Upper lobe of right lung (tissue), 1 donor: ENCODE data around the gene OXER1. TPM values are rescaled to one million over a fixed set of nuclear protein-coding genes. Genes with fewer than 3 reads are reported as not detected.

ENCODE experiments used
- ATAC-seq: fragments of 200-7000 bp; cut with Tn5 transposase; one replicate; pipeline ENCODE4 v1.9.1; 2020; ENCODE audit warnings: mild to moderate bottlenecking, moderate library complexity
- DNase-seq: peaks from one replicate; pipeline ENCODE4 v3.0.0-alpha.2; 2020
- H3K27ac ChIP-seq: fragments of 200-600 bp; one replicate; pipeline ENCODE4 v1.8.0; 2022
- H3K27me3 ChIP-seq: fragments of 200-600 bp; one replicate; pipeline ENCODE4 v1.8.0; 2022; ENCODE audit warnings: mild to moderate bottlenecking
- H3K36me3 ChIP-seq: fragments of 200-600 bp; one replicate; pipeline ENCODE4 v1.8.0; 2022
- H3K4me1 ChIP-seq: fragments of 200-600 bp; one replicate; pipeline ENCODE4 v1.8.0; 2022
- H3K4me3 ChIP-seq: fragments of 200-600 bp; one replicate; pipeline ENCODE4 v1.8.0; 2022; ENCODE audit warnings: mild to moderate bottlenecking
- H3K9me3 ChIP-seq: fragments of 200-600 bp; one replicate; pipeline ENCODE4 v1.8.0; 2022
- CTCF ChIP-seq: fragments of 200-600 bp; IDR thresholded peaks from one replicate; pipeline ENCODE4 v1.8.0; 2022; ENCODE audit warnings: antibody characterized with exemption
- intact Hi-C: fragments of 100-400 bp; cut with DNase I; formaldehyde crosslinking; loops from one replicate; pipeline ENCODE4 v1.11.0; 2022
- total RNA-seq: library from RNA; stranded (reverse); fragmentation: NEBNext Ultra II Directional; extraction: Animal tissue kit (Norgen Biotek cat#: 25700); gene quantifications from one replicate; pipeline ENCODE4 v1.2.1, GENCODE V29; 2021
- donor health status: DM: no; HTN: yes; CAD: no; lungs with severe emphysema.

The OXER1 gene
- total RNA-seq, 1 donor from 2014 or later: 1.1 TPM

DNA sequence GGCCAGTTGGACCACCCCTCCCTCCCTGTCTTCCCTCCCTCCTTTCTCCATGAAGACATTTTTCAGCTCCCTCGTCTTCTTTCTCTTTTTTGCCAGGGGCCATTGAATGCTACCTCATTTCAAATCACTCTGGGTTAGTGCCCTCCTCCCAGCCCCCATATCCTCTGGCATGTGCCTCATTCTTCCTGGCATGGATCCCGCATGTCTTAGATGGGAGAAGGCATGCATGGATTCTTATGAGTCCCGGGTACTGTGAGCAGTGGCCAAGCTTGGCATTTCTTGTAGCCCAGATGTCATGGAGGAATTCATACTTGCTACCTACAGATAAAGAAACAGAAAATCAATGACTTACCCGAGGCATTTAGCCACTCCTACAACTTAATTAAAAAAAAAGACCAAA is 37.4 kb upstream of the OXER1 start:
- Histone ChIP-seq H3K4me1 (peaks cover under 1% of the 10 kb centered on the region), H3K4me3 (no peak overlapping the region), H3K9me3 (no peaks in the 10 kb centered on the region), H3K27me3 (no peaks in the 10 kb centered on the region), H3K27ac (no peak overlapping the region), H3K36me3 (no peaks in the 10 kb centered on the region)
- intact Hi-C loops: no loop called here
- TF ChIP-seq CTCF: no peak
- DNase-seq: no peak
- ATAC-seq: no peak

- ATAC-seq (peak; percentile 43), DNase-seq (no peak)
- Histone ChIP-seq H3K27me3 (no peaks in the 10 kb centered on the region), H3K4me3 (no peak overlapping the region), H3K27ac (no peak overlapping the region), H3K36me3 (no peaks in the 10 kb centered on the region), H3K4me1 (peaks cover 3% of the 10 kb centered on the region), H3K9me3 (no peaks in the 10 kb centered on the region)
- intact Hi-C loops: no loop called here
- no peak for TF ChIP-seq CTCF
Observed at GRCh38 chr2:42800981-42801380, 37.0 kb upstream of the OXER1 start.

DNA sequence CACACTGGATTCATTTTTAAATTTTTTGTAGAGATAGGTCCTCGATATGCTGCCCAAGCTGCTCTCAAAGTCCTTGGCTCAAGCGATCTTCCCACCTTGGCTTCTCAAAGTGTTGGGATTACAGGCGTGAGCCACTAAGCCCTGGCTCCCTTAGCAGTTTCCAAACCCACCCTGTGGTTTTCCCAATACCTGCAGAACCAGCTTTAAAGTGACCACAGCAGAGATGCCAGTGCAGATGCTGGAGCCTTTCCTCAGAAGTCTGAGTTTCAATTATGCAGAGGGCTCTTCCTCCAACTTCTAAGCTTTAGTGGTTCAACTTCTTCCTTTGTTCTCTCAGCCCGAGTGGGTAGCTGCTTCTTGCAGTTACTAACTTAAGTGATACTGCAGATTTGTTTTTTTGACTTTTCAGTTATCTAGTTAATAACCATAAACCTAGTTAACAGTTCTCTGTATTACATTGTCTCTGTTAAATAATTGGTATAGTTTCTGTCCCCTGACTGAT is 36.6 kb upstream of the OXER1 start:
- Histone ChIP-seq H3K27me3 (no peaks in the 10 kb centered on the region), H3K27ac (no peak overlapping the region), H3K4me3 (no peak overlapping the region), H3K4me1 (peaks cover 3% of the 10 kb centered on the region), H3K9me3 (no peaks in the 10 kb centered on the region), H3K36me3 (no peaks in the 10 kb centered on the region)
- DNase-seq: no peak
- intact Hi-C loops: no loop called here
- TF ChIP-seq CTCF: no peak
- ATAC-seq: no peak

DNA sequence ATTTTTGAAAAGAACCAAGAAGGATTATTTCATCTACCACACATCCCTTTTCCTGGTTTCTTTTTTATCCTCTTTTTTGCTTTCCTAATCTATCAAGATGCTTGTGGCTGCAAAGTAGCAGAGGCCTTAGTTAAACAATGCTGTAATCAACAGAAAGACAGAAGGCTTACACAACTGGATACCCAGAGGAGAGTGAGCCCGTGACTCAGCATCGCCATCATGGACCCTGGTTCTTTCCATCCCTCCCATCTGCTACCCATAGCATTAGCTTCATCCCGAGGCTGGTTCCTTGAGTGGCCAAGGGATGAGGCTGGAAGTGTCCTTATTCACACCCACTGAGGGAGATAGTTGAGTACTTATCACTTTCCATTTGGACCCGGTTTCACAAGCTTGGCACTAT is 35.9 kb upstream of the OXER1 start:
- peaks cover 3% of the 10 kb centered on the region for H3K4me1 ChIP-seq
- DNase-seq: no peak
- no peak overlapping the region for H3K27ac ChIP-seq
- no peak overlapping the region for H3K4me3 ChIP-seq
- no peaks in the 10 kb centered on the region for H3K27me3 ChIP-seq
- no peak for ATAC-seq
- no peaks in the 10 kb centered on the region for H3K9me3 ChIP-seq
- no peaks in the 10 kb centered on the region for H3K36me3 ChIP-seq
- intact Hi-C loops: no loop called here
- TF ChIP-seq CTCF: no peak

- intact Hi-C loops: no loop called here
- no peak for ATAC-seq
- Histone ChIP-seq H3K36me3 (no peaks in the 10 kb centered on the region), H3K27me3 (no peaks in the 10 kb centered on the region), H3K4me1 (peaks cover 3% of the 10 kb centered on the region), H3K27ac (no peak overlapping the region), H3K4me3 (no peak overlapping the region), H3K9me3 (no peaks in the 10 kb centered on the region)
- no peak for DNase-seq
- no peak for TF ChIP-seq CTCF
Observed at GRCh38 chr2:42797281-42797680, 33.3 kb upstream of the OXER1 start.
